Peyer's patch (tissue), 4 donors: Measurements from ENCODE around the gene PIH1D2.

Source experiments
- POLR2A ChIP-seq, 2 donors: fragments of 450-650 bp; IDR thresholded peaks; one replicate each; pipeline ENCODE4 v1.5.1; 2017; ENCODE audit warnings: antibody characterized with exemption in 2 of 2, mild to moderate bottlenecking in 2 of 2, moderate library complexity in 2 of 2
- TF ChIP-seq, protein P1 (sequence below), 6 experiments: fragments of 450-650 bp in 4 of 6; fragments of 200-600 bp in 2 of 6; sonication (generic) in 1 of 6; IDR thresholded peaks; one replicate each; pipeline ENCODE4 v1.5.1; 2017 to 2019; ENCODE audit warnings: antibody characterized with exemption in 6 of 6, mild to moderate bottlenecking in 3 of 6, moderate library complexity in 1 of 6

DNA sequence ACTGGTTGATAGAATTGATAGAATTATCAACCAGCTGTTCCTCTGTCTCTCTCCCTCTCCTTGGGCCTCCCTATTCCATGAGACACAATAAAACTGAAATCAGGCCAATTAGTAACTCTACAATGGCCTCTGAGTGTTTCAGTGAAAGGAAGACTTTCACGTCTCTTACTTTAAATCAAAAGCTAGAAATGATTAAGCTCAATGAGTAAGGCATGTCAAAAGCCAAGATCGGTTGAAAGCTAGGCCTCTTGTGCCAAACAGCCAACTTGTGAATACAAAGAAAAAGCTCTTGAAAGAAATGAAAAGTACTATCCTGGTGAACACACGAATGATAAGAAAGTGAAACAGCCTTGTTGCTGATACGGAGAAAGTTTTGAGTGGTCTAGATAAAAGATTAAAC lies 16.6 kb downstream of the PIH1D2 start:
- TF ChIP-seq, protein P1, sequence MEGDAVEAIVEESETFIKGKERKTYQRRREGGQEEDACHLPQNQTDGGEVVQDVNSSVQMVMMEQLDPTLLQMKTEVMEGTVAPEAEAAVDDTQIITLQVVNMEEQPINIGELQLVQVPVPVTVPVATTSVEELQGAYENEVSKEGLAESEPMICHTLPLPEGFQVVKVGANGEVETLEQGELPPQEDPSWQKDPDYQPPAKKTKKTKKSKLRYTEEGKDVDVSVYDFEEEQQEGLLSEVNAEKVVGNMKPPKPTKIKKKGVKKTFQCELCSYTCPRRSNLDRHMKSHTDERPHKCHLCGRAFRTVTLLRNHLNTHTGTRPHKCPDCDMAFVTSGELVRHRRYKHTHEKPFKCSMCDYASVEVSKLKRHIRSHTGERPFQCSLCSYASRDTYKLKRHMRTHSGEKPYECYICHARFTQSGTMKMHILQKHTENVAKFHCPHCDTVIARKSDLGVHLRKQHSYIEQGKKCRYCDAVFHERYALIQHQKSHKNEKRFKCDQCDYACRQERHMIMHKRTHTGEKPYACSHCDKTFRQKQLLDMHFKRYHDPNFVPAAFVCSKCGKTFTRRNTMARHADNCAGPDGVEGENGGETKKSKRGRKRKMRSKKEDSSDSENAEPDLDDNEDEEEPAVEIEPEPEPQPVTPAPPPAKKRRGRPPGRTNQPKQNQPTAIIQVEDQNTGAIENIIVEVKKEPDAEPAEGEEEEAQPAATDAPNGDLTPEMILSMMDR (IDR thresholded peaks at IDR 0.05) = no peak
- TF ChIP-seq POLR2A (IDR thresholded peaks at IDR 0.05) = no peak
